Activated T-helper 2 cell treated with anti-CD3 and anti-CD28 coated beads, Interferon-gamma antibody, Interleukin-2, Interleukin-4, amounts not matched to agents 10 μg/mL and 5 μg/mL and 100 μg/mL, durations not matched to agents 14 hours and 24 hours and 36 hours (primary cell): Measurements from ENCODE around the gene GPR176. TPM values are rescaled to one million over a fixed set of nuclear protein-coding genes. Genes with fewer than 3 reads are reported as not detected.
A peak's percentile ranks its signal among the peaks of the same experiment; 100 is the strongest.

Experiments
- DNase-seq: peaks from one replicate; pipeline ENCODE4 v3.0.0; 2021; ENCODE audit warnings: low spot score
- H3K27ac Mint-ChIP-seq: one replicate; pipeline ENCODE4 v1.8.0; 2021; ENCODE audit warnings: mixed read lengths
- H3K27me3 Mint-ChIP-seq: one replicate; pipeline ENCODE4 v1.8.0; 2021; ENCODE audit warnings: low read depth, mixed read lengths
- H3K36me3 Mint-ChIP-seq: one replicate; pipeline ENCODE4 v1.8.0; 2021; ENCODE audit warnings: low read depth, mixed read lengths
- H3K4me1 Mint-ChIP-seq: one replicate; pipeline ENCODE4 v1.8.0; 2021; ENCODE audit warnings: low read depth, mixed read lengths
- H3K4me3 Mint-ChIP-seq: one replicate; pipeline ENCODE4 v1.8.0; 2021; ENCODE audit warnings: low read depth, mild to moderate bottlenecking, moderate library complexity, mixed read lengths
- H3K9me3 Mint-ChIP-seq: one replicate; pipeline ENCODE4 v1.8.0; 2021; ENCODE audit warnings: mixed read lengths
- intact Hi-C: fragments of 100-400 bp; cut with micrococcal nuclease; formaldehyde crosslinking; loops from one replicate; pipeline ENCODE4 v1.15.1; 2023
- total RNA-seq: library from RNA; stranded (reverse); gene quantifications from 2 replicates; pipeline ENCODE4 v1.2.3, GENCODE V29; 2022

GPR176 gene
- total RNA-seq, 1 donor from 2014 or later, result 0.34 TPM

- peaks cover 11% of the 10 kb centered on the region for H3K27me3 Mint-ChIP-seq
- intact Hi-C loops, result loop anchor here (5.0 kb wide), 2 partner anchors 151 to 159 kb away; partner anchors contain the start of gene EIF2AK4
- H3K9me3 Mint-ChIP-seq, result no peaks in the 10 kb centered on the region
- no peak overlapping the region for H3K27ac Mint-ChIP-seq
- peaks cover 30% of the 10 kb centered on the region for H3K4me1 Mint-ChIP-seq
- no peaks in the 10 kb centered on the region for H3K36me3 Mint-ChIP-seq
- no peak for DNase-seq
- peak overlapping the region; percentile 45 for H3K4me3 Mint-ChIP-seq
Measured at GRCh38 chr15:39781147-39781966, 138.7 kb downstream of the GPR176 start.

GRCh38 chr15:39778021-39778420 lies 142.0 kb downstream of the GPR176 start:
- H3K27me3 Mint-ChIP-seq, result peaks cover 13% of the 10 kb centered on the region
- H3K9me3 Mint-ChIP-seq, result no peaks in the 10 kb centered on the region
- H3K27ac Mint-ChIP-seq, result no peak overlapping the region
- no peak overlapping the region for H3K4me3 Mint-ChIP-seq
- H3K4me1 Mint-ChIP-seq, result peaks cover 27% of the 10 kb centered on the region
- H3K36me3 Mint-ChIP-seq, result no peaks in the 10 kb centered on the region
- DNase-seq, result no peak
- intact Hi-C loops, result no loop called here

DNA sequence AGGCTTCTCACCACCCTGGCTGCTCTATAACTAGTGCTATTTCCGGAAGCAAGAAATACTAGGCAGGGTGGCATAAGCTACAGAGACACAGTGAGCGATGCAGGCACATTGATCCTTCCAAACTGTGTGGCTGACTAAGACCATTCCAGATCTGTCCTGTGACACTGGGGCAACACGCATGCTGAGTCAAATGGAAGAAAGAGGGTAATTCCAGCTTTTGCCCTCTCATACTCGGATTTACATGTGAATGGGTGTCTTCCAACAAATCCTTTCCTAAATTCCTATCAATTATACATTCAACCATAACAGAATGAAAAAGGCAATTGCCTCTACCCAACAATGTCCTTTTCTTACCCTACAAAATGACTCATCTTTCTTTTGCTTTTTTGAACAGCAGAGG lies 142.6 kb downstream of the GPR176 start:
- Mint-ChIP-seq H3K9me3 (no peaks in the 10 kb centered on the region), H3K27ac (no peak overlapping the region), H3K27me3 (peaks cover 13% of the 10 kb centered on the region), H3K4me1 (peaks cover 27% of the 10 kb centered on the region), H3K4me3 (no peak overlapping the region), H3K36me3 (no peaks in the 10 kb centered on the region)
- DNase-seq, result no peak
- intact Hi-C loops, result no loop called here

DNA sequence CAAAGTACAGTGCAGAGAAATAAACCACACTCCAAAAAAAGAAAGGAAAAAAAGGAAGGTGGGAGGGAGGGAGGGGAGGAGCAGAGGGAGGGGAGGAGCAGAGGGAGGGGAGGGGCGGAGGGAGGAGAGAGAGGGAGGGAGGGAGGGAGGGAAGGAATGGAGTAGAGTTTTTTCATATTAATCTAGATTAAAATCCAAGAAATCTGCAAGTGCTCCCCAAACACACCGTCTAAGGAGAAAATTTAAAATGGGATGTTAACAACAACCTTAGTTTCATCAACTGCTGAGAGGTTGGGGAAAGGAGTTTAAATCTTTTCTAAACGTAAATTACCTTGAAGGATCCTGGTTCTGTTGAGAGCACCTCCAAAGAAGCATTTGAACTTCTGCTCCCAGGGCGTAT lies 144.0 kb downstream of the GPR176 start:
- Mint-ChIP-seq H3K27me3 (peaks cover 13% of the 10 kb centered on the region), H3K36me3 (no peaks in the 10 kb centered on the region), H3K27ac (no peak overlapping the region), H3K9me3 (no peaks in the 10 kb centered on the region), H3K4me3 (no peak overlapping the region), H3K4me1 (peaks cover 23% of the 10 kb centered on the region)
- intact Hi-C loops, result no loop called here
- DNase-seq, result no peak

- Mint-ChIP-seq H3K9me3 (no peaks in the 10 kb centered on the region), H3K36me3 (no peaks in the 10 kb centered on the region), H3K4me1 (peaks cover 23% of the 10 kb centered on the region), H3K4me3 (no peak overlapping the region), H3K27ac (no peak overlapping the region), H3K27me3 (peaks cover 13% of the 10 kb centered on the region)
- peak; percentile 45 for DNase-seq
- intact Hi-C loops, result no loop called here
Measured at GRCh38 chr15:39774688-39775267, 145.3 kb downstream of the GPR176 start.

GRCh38 chr15:39770748-39771689 lies 149.0 kb downstream of the GPR176 start:
- no peak overlapping the region for H3K4me3 Mint-ChIP-seq
- peaks cover 19% of the 10 kb centered on the region for H3K4me1 Mint-ChIP-seq
- no peak overlapping the region for H3K27ac Mint-ChIP-seq
- no peak for DNase-seq
- H3K9me3 Mint-ChIP-seq, result no peaks in the 10 kb centered on the region
- intact Hi-C loops, result no loop called here
- H3K27me3 Mint-ChIP-seq, result peaks cover 4% of the 10 kb centered on the region
- no peaks in the 10 kb centered on the region for H3K36me3 Mint-ChIP-seq

GRCh38 chr15:39767921-39768320 lies 152.1 kb downstream of the GPR176 start:
- intact Hi-C loops, result no loop called here
- H3K27me3 Mint-ChIP-seq, result peaks cover 12% of the 10 kb centered on the region

DNA sequence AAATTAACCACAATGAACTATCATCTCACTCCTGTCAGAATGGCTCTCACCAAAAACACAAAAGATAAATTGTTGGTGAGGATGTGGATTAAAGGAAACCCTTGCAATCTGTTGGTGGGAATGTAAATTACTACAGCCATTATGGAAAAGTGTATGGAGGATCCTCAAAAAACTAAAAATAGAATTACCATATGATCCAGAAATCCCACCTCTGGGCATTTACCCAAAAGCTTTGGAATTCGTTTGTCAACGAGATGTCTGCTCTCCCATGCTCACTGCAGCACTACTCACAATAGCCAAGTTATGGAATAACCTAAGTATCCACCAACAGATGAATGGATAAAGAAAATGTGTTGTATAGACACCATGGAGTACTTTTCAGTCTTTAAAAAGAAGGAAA lies 159.1 kb downstream of the GPR176 start:
- Mint-ChIP-seq H3K4me3 (no peak overlapping the region), H3K27ac (no peak overlapping the region), H3K4me1 (no peaks in the 10 kb centered on the region), H3K9me3 (no peaks in the 10 kb centered on the region), H3K36me3 (no peaks in the 10 kb centered on the region), H3K27me3 (peaks cover 45% of the 10 kb centered on the region)
- intact Hi-C loops, result no loop called here
- DNase-seq, result no peak

More at GRCh38 chr15:39767921-39768320, 152.1 kb downstream of the GPR176 start:
- DNase-seq, result no peak
- Mint-ChIP-seq H3K27ac (no peak overlapping the region), H3K4me3 (no peak overlapping the region), H3K4me1 (peaks cover 2% of the 10 kb centered on the region), H3K36me3 (no peaks in the 10 kb centered on the region), H3K9me3 (no peaks in the 10 kb centered on the region)

DNA sequence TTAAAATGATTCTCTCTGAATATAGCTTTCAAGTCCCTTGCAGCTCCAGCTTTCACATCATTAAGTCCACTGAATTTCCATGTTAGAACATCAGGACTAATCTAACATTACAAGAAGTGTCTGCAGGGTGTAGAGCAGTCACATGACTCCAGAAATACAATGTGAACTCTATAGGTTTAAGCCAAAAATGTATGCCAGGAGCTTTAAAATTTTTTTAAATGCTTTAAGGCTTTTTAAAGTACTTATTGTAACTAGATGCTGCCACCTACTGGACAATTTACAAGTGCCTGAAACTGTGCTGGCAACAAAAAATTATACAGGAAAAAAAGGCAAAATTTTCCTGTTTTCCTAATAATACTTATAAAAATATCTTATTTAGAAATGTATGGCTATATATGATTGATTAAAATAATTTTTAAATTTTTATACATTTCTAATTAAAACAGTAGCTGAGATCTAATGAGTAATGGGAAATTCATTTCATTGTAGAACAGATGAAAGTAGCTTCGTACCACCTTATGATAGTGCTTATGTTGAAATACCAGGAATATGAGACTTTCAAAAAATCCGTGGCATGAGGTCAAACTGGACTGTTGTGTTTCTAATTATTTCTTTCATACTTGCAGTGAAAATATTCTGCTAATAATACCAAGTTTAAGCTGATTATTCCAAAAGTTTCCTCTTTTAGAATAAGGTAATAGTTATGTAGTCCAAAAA lies 163.1 kb downstream of the GPR176 start:
- no peak for DNase-seq
- intact Hi-C loops, result loop anchor here (1.0 to 2.0 kb wide), 2 partner anchors 71 to 174 kb away; no protein-coding TSS in a partner anchor
- no peaks in the 10 kb centered on the region for H3K4me1 Mint-ChIP-seq
- H3K9me3 Mint-ChIP-seq, result no peaks in the 10 kb centered on the region
- H3K36me3 Mint-ChIP-seq, result no peaks in the 10 kb centered on the region
- H3K27me3 Mint-ChIP-seq, result peaks cover 59% of the 10 kb centered on the region
- H3K27ac Mint-ChIP-seq, result no peak overlapping the region
- H3K4me3 Mint-ChIP-seq, result no peak overlapping the region

GRCh38 chr15:39752991-39753390 lies 167.1 kb downstream of the GPR176 start:
- Mint-ChIP-seq H3K4me3 (no peak overlapping the region), H3K4me1 (no peaks in the 10 kb centered on the region), H3K9me3 (no peaks in the 10 kb centered on the region), H3K36me3 (no peaks in the 10 kb centered on the region), H3K27me3 (peaks cover 66% of the 10 kb centered on the region), H3K27ac (no peak overlapping the region)
- intact Hi-C loops, result no loop called here
- DNase-seq, result no peak

- intact Hi-C loops, result no loop called here
- no peak for DNase-seq
- H3K4me1 Mint-ChIP-seq, result no peaks in the 10 kb centered on the region
- H3K27me3 Mint-ChIP-seq, result peaks cover 66% of the 10 kb centered on the region
- H3K27ac Mint-ChIP-seq, result no peak overlapping the region
- no peaks in the 10 kb centered on the region for H3K36me3 Mint-ChIP-seq
- no peak overlapping the region for H3K4me3 Mint-ChIP-seq
- H3K9me3 Mint-ChIP-seq, result no peaks in the 10 kb centered on the region
Measured at GRCh38 chr15:39752246-39752645, 167.8 kb downstream of the GPR176 start.
